ENCODE results near the gene NDUFA8. TPM values are rescaled to one million over a fixed set of nuclear protein-coding genes. Genes with fewer than 3 reads are reported as not detected.

NDUFA8 gene
- polyA plus RNA-seq, 1 experiment, result 52.4 TPM

DNA sequence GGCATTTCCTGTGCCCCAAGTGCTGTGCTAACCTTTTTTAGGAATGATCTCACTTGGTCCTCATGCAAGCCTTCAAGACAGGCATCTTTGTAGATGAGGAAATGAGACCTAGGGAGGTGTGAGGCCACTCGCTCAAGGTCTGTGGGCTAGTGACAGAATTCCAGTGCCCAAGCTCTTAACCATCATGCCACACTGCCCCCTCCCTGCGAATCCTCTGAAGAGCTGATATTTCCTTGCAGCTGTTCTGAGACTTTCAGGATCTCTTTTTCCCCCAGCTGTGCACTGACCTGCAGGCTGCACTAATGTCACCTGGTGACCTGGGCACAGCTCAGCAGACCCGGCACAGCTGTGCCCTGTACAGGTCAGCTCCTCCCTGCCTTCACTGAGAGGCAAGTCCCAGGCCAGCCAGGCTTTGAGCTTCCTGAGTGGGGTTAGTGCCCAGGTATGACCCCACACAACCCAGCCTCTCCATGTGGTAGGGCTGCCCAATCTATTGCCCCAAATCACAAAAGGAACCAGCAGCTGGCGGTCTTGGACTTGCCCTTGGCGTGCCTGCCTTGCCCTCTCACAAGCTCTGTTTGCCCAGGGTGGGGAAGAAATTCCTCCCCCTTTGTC, 32.8 kb upstream of the NDUFA8 start:
- ChIA-PET CTCF (interaction anchor here (0.7 to 1.3 kb wide), 3 partner anchors 10 to 67 kb away, joined by 3 to 4 read pairs (median 3); no protein-coding TSS in a partner anchor), POLR2A (no interaction called here)
- Histone ChIP-seq H3K27me3 (ENCODE audit: control insufficient read depth, insufficient read depth, low read length) (no peaks in the 10 kb centered on the region), H3K36me3 (ENCODE audit: control insufficient read depth, insufficient read depth, low read length) (no peaks in the 10 kb centered on the region), H3K4me3 (ENCODE audit: low read depth, low read length) (no peak overlapping the region)
- no peak for TF ChIP-seq CTCF (IDR thresholded peaks at IDR 0.05; ENCODE audit: insufficient read depth, low read depth, low read length)
- no peak for DNase-seq (ENCODE audit: low read depth)

DNA sequence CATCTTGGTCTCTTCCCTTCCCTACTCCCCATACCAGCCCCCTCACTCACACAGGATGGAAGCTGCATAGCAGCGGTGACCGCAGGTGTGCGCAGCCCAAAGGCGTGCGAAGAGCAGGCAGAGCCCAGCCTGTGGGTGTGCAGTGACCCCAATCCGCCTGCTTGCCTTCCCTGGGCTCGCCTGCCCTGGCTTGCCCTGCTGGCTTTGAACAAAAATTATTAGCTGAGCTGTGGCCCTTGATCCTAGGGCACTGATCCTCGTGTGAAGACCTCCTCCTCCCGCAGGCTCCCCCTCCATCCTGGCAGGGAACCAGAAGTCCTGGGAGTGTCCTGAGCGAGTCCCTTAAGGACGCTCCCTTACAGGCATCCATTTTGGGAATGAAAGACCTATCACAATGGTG, 32.0 kb upstream of the NDUFA8 start:
- H3K36me3 ChIP-seq (ENCODE audit: control insufficient read depth, insufficient read depth, low read length), result no peaks in the 10 kb centered on the region

GRCh38 chr9:122190597-122191381, 31.2 kb upstream of the NDUFA8 start:
- Histone ChIP-seq H3K36me3 (ENCODE audit: control insufficient read depth, insufficient read depth, low read length) (no peaks in the 10 kb centered on the region), H3K4me3 (ENCODE audit: low read depth, low read length) (no peak overlapping the region), H3K27me3 (ENCODE audit: control insufficient read depth, insufficient read depth, low read length) (no peaks in the 10 kb centered on the region)
- POLR2A ChIA-PET, result no interaction called here
- no peak for DNase-seq (ENCODE audit: low read depth)
- no peak for TF ChIP-seq CTCF (IDR thresholded peaks at IDR 0.05; ENCODE audit: insufficient read depth, low read depth, low read length)
- CTCF ChIA-PET, result interaction anchor here (1.3 to 1.5 kb wide), 2 partner anchors 10 to 32 kb away, joined by 4 read pairs; no protein-coding TSS in a partner anchor

More for the DNA sequence above, 32.0 kb upstream of the NDUFA8 start:
- no peak for DNase-seq (ENCODE audit: low read depth)
- CTCF ChIA-PET, result interaction anchor here (1.3 to 1.5 kb wide), 3 partner anchors 11 to 33 kb away, joined by 3 to 4 read pairs (median 4); no protein-coding TSS in a partner anchor
- no peak for TF ChIP-seq CTCF (IDR thresholded peaks at IDR 0.05; ENCODE audit: insufficient read depth, low read depth, low read length)
- H3K4me3 ChIP-seq (ENCODE audit: low read depth, low read length), result no peak overlapping the region
- POLR2A ChIA-PET, result no interaction called here
- no peaks in the 10 kb centered on the region for H3K27me3 ChIP-seq (ENCODE audit: control insufficient read depth, insufficient read depth, low read length)

- Histone ChIP-seq H3K4me3 (ENCODE audit: low read depth, low read length) (no peak overlapping the region), H3K27me3 (ENCODE audit: control insufficient read depth, insufficient read depth, low read length) (peaks cover 5% of the 10 kb centered on the region), H3K36me3 (ENCODE audit: control insufficient read depth, insufficient read depth, low read length) (no peaks in the 10 kb centered on the region)
- ChIA-PET CTCF (interaction anchor here (1.0 kb wide), 1 partner anchor 11 kb away, joined by 3 read pairs; no protein-coding TSS in a partner anchor), POLR2A (no interaction called here)
- no peak for DNase-seq (ENCODE audit: low read depth)
- no peak for TF ChIP-seq CTCF (IDR thresholded peaks at IDR 0.05; ENCODE audit: insufficient read depth, low read depth, low read length)
Observed at GRCh38 chr9:122188369-122188768, 28.8 kb upstream of the NDUFA8 start.

GRCh38 chr9:122186777-122187470, 27.3 kb upstream of the NDUFA8 start:
- no peaks in the 10 kb centered on the region for H3K36me3 ChIP-seq (ENCODE audit: control insufficient read depth, insufficient read depth, low read length)
- POLR2A ChIA-PET, result no interaction called here
- H3K4me3 ChIP-seq (ENCODE audit: low read depth, low read length), result no peak overlapping the region
- CTCF ChIA-PET, result interaction anchor here (0.6 kb wide), 1 partner anchor 22 kb away, joined by 3 read pairs; no protein-coding TSS in a partner anchor
- peaks cover 11% of the 10 kb centered on the region for H3K27me3 ChIP-seq (ENCODE audit: control insufficient read depth, insufficient read depth, low read length)
- no peak for TF ChIP-seq CTCF (IDR thresholded peaks at IDR 0.05; ENCODE audit: insufficient read depth, low read depth, low read length)
- DNase-seq (ENCODE audit: low read depth), result no peak

Measured in BJ (cell line).